ENCODE data around the gene OR10T2. TPM values are rescaled to one million over a fixed set of nuclear protein-coding genes. Genes with fewer than 3 reads are reported as not detected.
A peak's percentile ranks its signal among the peaks of the same experiment; 100 is the strongest.

The OR10T2 gene, protein sequence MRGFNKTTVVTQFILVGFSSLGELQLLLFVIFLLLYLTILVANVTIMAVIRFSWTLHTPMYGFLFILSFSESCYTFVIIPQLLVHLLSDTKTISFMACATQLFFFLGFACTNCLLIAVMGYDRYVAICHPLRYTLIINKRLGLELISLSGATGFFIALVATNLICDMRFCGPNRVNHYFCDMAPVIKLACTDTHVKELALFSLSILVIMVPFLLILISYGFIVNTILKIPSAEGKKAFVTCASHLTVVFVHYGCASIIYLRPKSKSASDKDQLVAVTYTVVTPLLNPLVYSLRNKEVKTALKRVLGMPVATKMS
- not detected for total RNA-seq (2013)
- not detected for polyA plus RNA-seq
- polyA minus RNA-seq = not detected in 2 replicates
- 0 to 0.30 (median 0) reads per million in 11 experiments for total RNA-seq

DNA sequence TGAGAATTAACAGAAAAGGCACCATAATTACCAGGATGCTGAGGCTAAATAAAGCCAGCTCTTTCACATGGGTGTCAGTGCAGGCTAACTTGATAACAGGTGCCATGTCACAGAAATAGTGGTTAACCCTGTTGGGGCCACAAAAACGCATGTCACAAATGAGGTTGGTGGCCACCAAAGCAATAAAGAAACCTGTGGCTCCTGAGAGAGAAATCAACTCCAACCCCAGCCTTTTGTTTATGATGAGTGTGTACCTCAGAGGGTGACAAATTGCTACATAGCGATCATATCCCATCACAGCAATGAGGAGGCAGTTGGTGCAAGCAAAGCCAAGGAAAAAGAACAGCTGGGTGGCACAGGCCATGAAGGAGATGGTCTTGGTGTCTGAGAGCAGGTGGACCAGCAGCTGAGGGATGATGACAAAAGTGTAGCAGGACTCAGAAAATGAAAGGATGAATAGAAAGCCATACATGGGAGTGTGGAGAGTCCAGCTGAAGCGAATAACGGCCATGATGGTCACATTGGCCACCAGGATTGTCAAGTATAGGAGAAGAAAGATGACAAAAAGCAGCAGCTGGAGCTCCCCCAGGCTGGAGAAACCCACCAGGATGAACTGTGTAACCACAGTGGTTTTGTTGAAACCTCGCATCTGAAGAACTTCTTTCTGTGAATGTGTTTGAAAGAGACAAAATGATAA lies at the start of gene OR10T2:
TSS of gene OR10T2 (minus strand) at position 649 of the 697 bp plus-strand sequence. CDS start at position 649, 0 bp downstream.
- no peak within 1 kb of the TSS for H3K9ac ChIP-seq (ENCODE audit: insufficient read depth, low read length, poor library complexity, severe bottlenecking)
- H3K4me2 ChIP-seq (replicated peaks; ENCODE audit: extremely low read depth, low read length, poor library complexity, severe bottlenecking) = no peak within 1 kb of the TSS
- H3K36me3 ChIP-seq (replicated peaks in 1 of 2; ENCODE audit: control insufficient read depth in 1 of 2, insufficient read depth in 2 of 2, low read length in 2 of 2) = no peaks in the 10 kb centered on the region
- TF ChIP-seq, protein P1, sequence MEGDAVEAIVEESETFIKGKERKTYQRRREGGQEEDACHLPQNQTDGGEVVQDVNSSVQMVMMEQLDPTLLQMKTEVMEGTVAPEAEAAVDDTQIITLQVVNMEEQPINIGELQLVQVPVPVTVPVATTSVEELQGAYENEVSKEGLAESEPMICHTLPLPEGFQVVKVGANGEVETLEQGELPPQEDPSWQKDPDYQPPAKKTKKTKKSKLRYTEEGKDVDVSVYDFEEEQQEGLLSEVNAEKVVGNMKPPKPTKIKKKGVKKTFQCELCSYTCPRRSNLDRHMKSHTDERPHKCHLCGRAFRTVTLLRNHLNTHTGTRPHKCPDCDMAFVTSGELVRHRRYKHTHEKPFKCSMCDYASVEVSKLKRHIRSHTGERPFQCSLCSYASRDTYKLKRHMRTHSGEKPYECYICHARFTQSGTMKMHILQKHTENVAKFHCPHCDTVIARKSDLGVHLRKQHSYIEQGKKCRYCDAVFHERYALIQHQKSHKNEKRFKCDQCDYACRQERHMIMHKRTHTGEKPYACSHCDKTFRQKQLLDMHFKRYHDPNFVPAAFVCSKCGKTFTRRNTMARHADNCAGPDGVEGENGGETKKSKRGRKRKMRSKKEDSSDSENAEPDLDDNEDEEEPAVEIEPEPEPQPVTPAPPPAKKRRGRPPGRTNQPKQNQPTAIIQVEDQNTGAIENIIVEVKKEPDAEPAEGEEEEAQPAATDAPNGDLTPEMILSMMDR (IDR thresholded peaks at IDR 0.05) = no peak
- peak within 1 kb of the TSS in 1 of 7 donors; percentile 1 for H3K27ac Mint-ChIP-seq
- H3K79me2 ChIP-seq (ENCODE audit: insufficient read depth, low read length) = no peaks in the 10 kb centered on the region
- no peak for DNase-seq
- WGBS (ENCODE audit: insufficient coverage) = 94% methylated on average over 2 of the region's 5 CpGs
- peaks cover 0 to 3% (median 0%) of the 10 kb centered on the region in 7 donors for H3K9me3 Mint-ChIP-seq
- no peaks in the 10 kb centered on the region for H3K9me3 ChIP-seq (replicated peaks in 1 of 2; ENCODE audit: control insufficient read depth in 1 of 2, insufficient read depth in 1 of 2, low read length in 2 of 2)
- peaks cover 0 to 3% (median 0%) of the 10 kb centered on the region in 3 donors for H3K27me3 Mint-ChIP-seq (ENCODE audit: low read depth in 3 of 3)
- no peak within 1 kb of the TSS for H2AFZ ChIP-seq (ENCODE audit: insufficient read depth, low read depth, low read length, poor library complexity, severe bottlenecking)
- peaks cover 0 to 2% of the 10 kb centered on the region in 2 donors for H3K27me3 ChIP-seq (ENCODE audit: control insufficient read depth in 2 of 2, insufficient read depth in 2 of 2, low read length in 2 of 2)
- intact Hi-C loops (cut with micrococcal nuclease) = no loop called here
- no peak within 1 kb of the TSS for H3K4me3 Mint-ChIP-seq
- H3K4me1 ChIP-seq (ENCODE audit: control insufficient read depth in 1 of 2, insufficient read depth in 2 of 2, low read length in 2 of 2) = peaks cover 0 to 3% of the 10 kb centered on the region in 2 donors
- H3K4me3 ChIP-seq (replicated peaks in 1 of 3; ENCODE audit: low read depth in 2 of 3, low read length in 3 of 3) = no peak within 1 kb of the TSS
- no peaks in the 10 kb centered on the region for H4K20me1 ChIP-seq (ENCODE audit: insufficient read depth, low read length)
- no peaks in the 10 kb centered on the region for H3K36me3 Mint-ChIP-seq
- H3K4me1 Mint-ChIP-seq = peaks cover 12% of the 10 kb centered on the region
- H3K27ac ChIP-seq (ENCODE audit: low read depth in 1 of 2, low read length in 2 of 2) = no peak within 1 kb of the TSS

DNA sequence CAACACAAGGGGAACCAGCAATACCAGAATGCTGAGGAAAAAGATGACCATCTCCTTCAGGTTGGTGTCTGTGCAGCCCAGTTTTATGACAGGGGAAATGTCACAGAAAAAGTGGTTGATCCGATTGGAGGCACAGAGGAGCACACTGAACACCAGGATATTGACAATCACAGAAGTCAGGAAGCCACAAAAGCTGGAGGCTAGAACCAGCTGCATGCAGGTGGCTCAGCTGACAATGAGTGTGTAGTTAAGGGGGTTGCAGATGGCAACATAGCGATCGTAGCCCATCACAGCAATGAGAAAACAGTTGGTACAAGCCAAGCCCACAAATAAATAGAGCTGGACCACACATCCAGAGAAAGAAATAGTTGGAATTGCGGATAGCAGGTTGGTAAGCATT lies 46.1 kb upstream of the OR10T2 start:
- Mint-ChIP-seq H3K4me3 (no peak overlapping the region), H3K27ac (no peak overlapping the region)

More for the DNA sequence above, 46.1 kb upstream of the OR10T2 start:
- Histone ChIP-seq H3K27ac (ENCODE audit: low read depth in 1 of 2, low read length in 2 of 2) (no peak overlapping the region), H3K9ac (ENCODE audit: insufficient read depth, low read length, poor library complexity, severe bottlenecking) (no peak overlapping the region), H2AFZ (ENCODE audit: insufficient read depth, low read depth, low read length, poor library complexity, severe bottlenecking) (no peak overlapping the region), H3K79me2 (ENCODE audit: insufficient read depth, low read length) (no peaks in the 10 kb centered on the region), H3K4me3 (replicated peaks in 1 of 3; ENCODE audit: low read depth in 2 of 3, low read length in 3 of 3) (no peak overlapping the region), H3K4me2 (replicated peaks; ENCODE audit: extremely low read depth, low read length, poor library complexity, severe bottlenecking) (no peak overlapping the region), H3K27me3 (ENCODE audit: control insufficient read depth in 2 of 2, insufficient read depth in 2 of 2, low read length in 2 of 2) (no peaks in the 10 kb centered on the region), H3K4me1 (ENCODE audit: control insufficient read depth in 1 of 2, insufficient read depth in 2 of 2, low read length in 2 of 2) (peaks cover 8 to 17% of the 10 kb centered on the region in 2 donors), H3K36me3 (replicated peaks in 1 of 2; ENCODE audit: control insufficient read depth in 1 of 2, insufficient read depth in 2 of 2, low read length in 2 of 2) (no peaks in the 10 kb centered on the region), H3K9me3 (replicated peaks in 1 of 2; ENCODE audit: control insufficient read depth in 1 of 2, insufficient read depth in 1 of 2, low read length in 2 of 2) (no peaks in the 10 kb centered on the region), H4K20me1 (ENCODE audit: insufficient read depth, low read length) (no peaks in the 10 kb centered on the region)
- WGBS (ENCODE audit: insufficient coverage) = 92% methylated on average over 1 of the region's 4 CpGs
- no peak for DNase-seq
- Mint-ChIP-seq H3K36me3 (no peaks in the 10 kb centered on the region), H3K9me3 (peaks cover 0 to 3% (median 3%) of the 10 kb centered on the region in 7 donors), H3K27me3 (ENCODE audit: low read depth in 3 of 3) (peaks cover 1 to 4% (median 3%) of the 10 kb centered on the region in 3 donors), H3K4me1 (peaks cover 18% of the 10 kb centered on the region)
- TF ChIP-seq, protein P1 (IDR thresholded peaks at IDR 0.05) = no peak
- intact Hi-C loops (cut with micrococcal nuclease) = no loop called here
